Esophagus (tissue), 2 donors: ENCODE data around the gene SEC14L5. TPM values are rescaled to one million over a fixed set of nuclear protein-coding genes. Genes with fewer than 3 reads are reported as not detected.

Source experiments
- H3K27ac ChIP-seq, 2 donors: one replicate each; pipeline ENCODE4 v1.5.1; 2013; ENCODE audit warnings: low read depth in 2 of 2, mild to moderate bottlenecking in 2 of 2, inconsistent platforms in 1 of 2, low read length in 1 of 2, moderate library complexity in 1 of 2
- H3K27me3 ChIP-seq, 2 donors: one replicate each; pipeline ENCODE4 v1.6.1; 2013; ENCODE audit warnings: low read length in 2 of 2, control low read depth in 1 of 2, mild to moderate bottlenecking in 1 of 2; ENCODE audit not compliant: insufficient read depth in 2 of 2, control insufficient read depth in 1 of 2
- H3K36me3 ChIP-seq, 2 donors: one replicate each; pipeline ENCODE4 v1.6.1; 2013; ENCODE audit warnings: low read length in 1 of 2; ENCODE audit not compliant: control insufficient read depth in 2 of 2, insufficient read depth in 2 of 2
- H3K4me1 ChIP-seq, 2 donors: one replicate each; pipeline ENCODE4 v1.6.1; 2013; ENCODE audit warnings: low read length in 1 of 2; ENCODE audit not compliant: control insufficient read depth in 2 of 2, insufficient read depth in 2 of 2
- H3K4me3 ChIP-seq, 2 donors: one replicate each; pipeline ENCODE4 v1.5.1; 2013; ENCODE audit warnings: low read length in 2 of 2, mild to moderate bottlenecking in 2 of 2, low read depth in 1 of 2, moderate library complexity in 1 of 2
- H3K9me3 ChIP-seq, 2 donors: one replicate each; pipeline ENCODE4 v1.6.1; 2013; ENCODE audit warnings: mild to moderate bottlenecking in 2 of 2, low read depth in 1 of 2, low read length in 1 of 2, moderate library complexity in 1 of 2; ENCODE audit not compliant: control insufficient read depth in 2 of 2, insufficient read depth in 1 of 2
- WGBS, 2 donors: extraction: QIAGEN DNeasy Blood & Tissue Kit; methylation state at CpG; one replicate each; pipeline ENCODE4 v1.1.7; 2013; 5-methylcytosine and 5-hydroxymethylcytosine counted together
- polyA plus RNA-seq, 2 donors: library from polyadenylated mRNA; stranded (reverse); fragments of 200-250 nt; gene quantifications; one replicate each; pipeline ENCODE4 v1.2.3, GENCODE V29; 2013
- donor health status: healthy with polysubstance abuse.
- donor health status: Bipolar disorder and iron deficiency.

The SEC14L5 gene
- polyA plus RNA-seq, 2 donors: 0.19 to 0.49 TPM

DNA sequence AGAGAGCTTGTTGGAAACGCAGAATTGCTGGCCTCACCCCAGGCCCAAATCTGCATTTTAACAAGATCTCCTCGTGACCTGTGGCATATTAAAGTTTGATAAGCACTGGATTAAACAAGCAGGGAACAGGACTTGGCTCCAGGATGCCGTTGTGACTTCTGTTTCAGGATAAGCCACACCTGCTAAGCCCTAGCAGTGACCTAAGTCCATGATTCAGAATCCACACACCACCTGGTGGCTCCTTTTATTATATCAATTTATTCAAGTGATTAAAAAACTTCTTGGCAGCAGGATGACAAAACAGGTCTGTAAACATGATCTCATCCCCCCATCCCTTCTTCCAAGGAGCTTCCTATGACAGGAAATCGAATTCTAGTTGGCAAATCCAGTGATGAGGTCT is 66.5 kb downstream of the SEC14L5 start:
- Histone ChIP-seq H3K4me1 (peaks cover 0 to 2% of the 10 kb centered on the region in 2 donors), H3K4me3 (no peak overlapping the region), H3K27ac (no peak overlapping the region), H3K27me3 (no peaks in the 10 kb centered on the region), H3K36me3 (peaks cover 0 to 14% of the 10 kb centered on the region in 2 donors), H3K9me3 (no peaks in the 10 kb centered on the region)
- 31 to 49% methylated on average over 4 of the region's 4 CpGs for WGBS, 2 donors

DNA sequence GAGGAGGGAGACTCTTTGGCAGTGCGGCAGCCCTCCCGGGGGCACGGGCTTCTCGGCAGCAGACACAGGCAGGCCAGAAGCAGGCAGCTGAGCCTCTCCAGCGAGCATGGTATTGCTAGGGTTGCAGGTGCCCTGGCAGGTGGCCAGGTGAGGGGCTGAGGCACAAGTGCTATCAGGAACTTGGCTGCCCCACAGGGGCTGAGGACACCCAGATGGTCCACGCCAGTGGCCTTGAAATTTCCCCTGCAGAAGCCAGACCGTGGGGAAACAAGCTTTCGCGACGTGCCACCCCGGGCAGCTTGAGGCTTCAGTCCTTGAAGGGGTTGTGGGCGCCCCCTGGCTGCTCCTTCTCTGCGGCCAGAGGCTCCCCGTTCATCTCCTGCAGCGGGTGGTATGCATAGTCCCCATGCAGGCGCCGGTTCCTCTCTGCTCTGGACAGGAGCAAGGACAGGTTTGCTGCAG is 67.1 kb downstream of the SEC14L5 start:
- no peak overlapping the region for H3K4me3 ChIP-seq
- no peak overlapping the region for H3K27ac ChIP-seq
- H3K36me3 ChIP-seq: peaks cover 0 to 14% of the 10 kb centered on the region in 2 donors
- H3K9me3 ChIP-seq: no peaks in the 10 kb centered on the region
- no peaks in the 10 kb centered on the region for H3K27me3 ChIP-seq
- 48 to 57% methylated on average over 17 of the region's 17 CpGs for WGBS, 2 donors
- H3K4me1 ChIP-seq: peaks cover 0 to 2% of the 10 kb centered on the region in 2 donors

DNA sequence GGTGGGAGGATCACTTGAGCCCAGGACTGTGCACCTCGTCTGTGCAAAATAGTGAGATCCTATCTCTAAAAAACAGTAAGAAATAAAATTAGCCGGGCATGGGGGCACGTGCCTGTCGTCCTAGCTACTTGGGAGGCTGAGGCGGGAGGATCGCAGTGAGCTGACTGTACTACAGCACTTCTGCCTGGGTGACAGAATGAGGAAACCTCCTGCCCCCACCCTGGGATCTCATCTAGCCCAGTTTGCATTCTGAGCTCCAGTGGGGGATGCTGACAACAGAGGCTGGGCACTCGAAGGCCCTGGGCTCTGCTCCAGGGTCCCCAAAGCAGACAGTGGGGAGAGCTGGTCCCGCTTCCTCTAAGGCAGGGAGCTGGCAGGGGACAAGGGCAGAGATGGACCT is 68.5 kb downstream of the SEC14L5 start:
- WGBS, 2 donors: 91 to 92% methylated on average over 8 of the region's 8 CpGs
- Histone ChIP-seq H3K4me3 (no peak overlapping the region), H3K36me3 (peaks cover 0 to 19% of the 10 kb centered on the region in 2 donors), H3K9me3 (no peaks in the 10 kb centered on the region), H3K4me1 (peaks cover 0 to 2% of the 10 kb centered on the region in 2 donors), H3K27ac (no peak overlapping the region), H3K27me3 (no peaks in the 10 kb centered on the region)

DNA sequence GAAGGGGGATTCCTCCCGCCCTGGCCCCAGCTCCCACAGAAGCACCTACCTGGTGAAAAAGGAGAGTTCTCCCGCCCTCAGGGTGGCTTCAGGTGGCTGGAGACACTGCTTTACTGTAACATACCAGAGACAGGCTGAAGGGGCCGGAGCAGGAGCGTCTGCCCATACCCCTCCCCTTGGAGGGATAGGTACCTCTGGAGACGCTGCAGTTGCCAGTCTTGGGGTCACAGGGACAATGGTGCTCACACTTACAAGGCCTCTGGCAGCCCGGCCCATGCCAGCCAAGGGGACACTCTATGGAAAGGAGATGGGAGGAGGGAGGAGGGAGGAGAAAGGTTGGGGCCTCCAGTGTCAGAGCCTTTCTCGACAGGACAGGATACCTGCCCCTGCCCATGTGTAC is 69.0 kb downstream of the SEC14L5 start:
- no peak overlapping the region for H3K4me3 ChIP-seq
- H3K4me1 ChIP-seq: peaks cover 0 to 2% of the 10 kb centered on the region in 2 donors
- H3K36me3 ChIP-seq: peaks cover 0 to 21% of the 10 kb centered on the region in 2 donors
- WGBS, 2 donors: 88 to 93% methylated on average over 6 to 7 of the region's 7 CpGs
- no peaks in the 10 kb centered on the region for H3K27me3 ChIP-seq
- no peaks in the 10 kb centered on the region for H3K9me3 ChIP-seq
- H3K27ac ChIP-seq: no peak overlapping the region

DNA sequence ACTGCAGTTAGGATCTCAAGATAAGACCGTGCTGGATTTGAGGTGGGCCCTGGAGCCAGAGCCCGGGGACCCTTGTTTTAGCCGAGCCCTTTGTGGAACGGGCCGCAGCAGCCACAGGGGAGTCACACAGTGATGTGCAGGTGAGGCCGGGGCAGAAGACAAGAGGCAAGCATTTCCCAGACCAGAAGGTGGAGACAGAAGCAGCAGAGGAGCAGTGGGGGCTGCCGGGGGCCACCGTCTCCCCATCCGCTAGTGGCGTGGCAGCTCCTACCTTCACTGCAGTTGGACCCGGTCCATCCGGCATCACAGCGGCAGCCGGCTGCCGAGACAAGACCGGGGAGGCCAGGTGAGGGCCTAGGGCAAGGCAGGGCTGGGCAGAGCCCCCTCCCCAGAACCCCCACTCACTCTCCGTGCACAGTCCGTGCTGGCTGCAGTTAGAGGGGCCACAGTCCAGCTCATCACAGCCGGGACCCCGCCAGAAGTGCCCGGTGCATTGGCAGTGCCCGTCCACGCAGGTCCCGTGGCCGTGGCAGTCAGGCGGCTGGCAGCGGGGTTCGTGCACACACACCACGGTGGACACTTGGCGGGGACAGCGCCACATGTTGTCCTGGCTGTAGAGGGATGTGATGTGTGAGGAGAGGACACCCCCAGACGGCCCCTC is 69.6 kb downstream of the SEC14L5 start:
- H3K9me3 ChIP-seq: no peaks in the 10 kb centered on the region
- WGBS, 2 donors: 93% methylated on average over 32 of the region's 32 CpGs
- H3K27ac ChIP-seq: no peak overlapping the region
- H3K27me3 ChIP-seq: no peaks in the 10 kb centered on the region
- H3K4me3 ChIP-seq: no peak overlapping the region
- H3K36me3 ChIP-seq: peaks cover 0 to 21% of the 10 kb centered on the region in 2 donors
- peaks cover 0 to 2% of the 10 kb centered on the region in 2 donors for H3K4me1 ChIP-seq

DNA sequence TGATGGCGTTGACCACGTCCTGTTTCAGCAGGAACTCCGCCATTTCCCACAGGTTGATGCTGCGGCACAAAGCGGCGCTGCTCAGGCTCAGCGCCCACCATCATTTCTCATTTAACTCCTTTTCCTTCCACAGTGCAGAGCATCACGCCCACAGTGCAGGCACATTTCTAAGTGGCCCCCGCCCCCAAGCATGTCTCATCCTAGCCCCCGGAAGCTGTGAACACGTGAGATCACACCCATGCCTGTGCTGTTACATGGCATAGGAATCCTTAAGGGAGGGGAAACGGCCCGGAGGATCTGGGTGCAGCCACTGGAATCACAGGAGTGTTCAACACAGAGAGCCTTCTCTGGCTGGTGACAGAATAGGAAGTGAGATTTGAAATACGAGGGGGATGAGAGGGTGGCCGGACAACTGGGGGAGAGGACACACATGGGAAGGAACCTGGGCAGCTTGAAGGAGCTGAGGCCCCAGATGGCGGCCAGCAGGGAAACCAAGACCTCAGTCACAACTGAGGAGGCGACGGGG is 70.9 kb downstream of the SEC14L5 start:
- Histone ChIP-seq H3K9me3 (no peaks in the 10 kb centered on the region), H3K27ac (no peak overlapping the region), H3K27me3 (no peaks in the 10 kb centered on the region), H3K36me3 (peaks cover 0 to 21% of the 10 kb centered on the region in 2 donors), H3K4me1 (peaks cover 0 to 2% of the 10 kb centered on the region in 2 donors), H3K4me3 (no peak overlapping the region)
- 87 to 89% methylated on average over 18 of the region's 18 CpGs for WGBS, 2 donors

DNA sequence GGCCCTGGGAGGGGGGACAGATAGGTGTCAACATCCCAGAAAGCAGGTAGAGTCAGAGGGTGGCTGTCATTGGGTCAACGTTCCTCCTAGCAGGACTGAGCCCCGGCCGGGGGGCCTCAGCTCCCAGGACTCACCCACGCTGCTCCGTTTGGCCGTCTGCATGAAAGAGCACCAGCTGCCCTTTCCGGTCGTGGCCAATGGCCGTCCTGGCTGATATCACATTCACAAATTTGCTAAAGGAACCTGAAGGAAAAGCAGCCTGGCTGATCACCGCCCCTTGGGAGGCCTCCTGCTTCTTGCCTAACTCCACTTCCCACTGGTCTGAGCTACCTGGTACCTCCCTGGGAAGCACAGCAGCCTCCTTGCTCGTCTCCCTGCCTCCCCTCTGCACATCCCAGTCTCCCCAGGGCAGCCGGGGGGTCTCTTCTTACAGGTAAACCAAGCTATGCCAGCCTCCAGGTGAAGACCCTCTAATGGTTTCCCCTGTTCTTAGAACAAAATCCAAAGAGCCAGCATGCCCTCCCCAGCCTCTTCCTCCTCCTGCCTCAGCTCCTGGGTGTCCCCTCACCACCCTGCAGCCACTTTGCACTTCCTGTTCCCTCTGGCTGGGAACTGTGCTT is 72.2 kb downstream of the SEC14L5 start:
- no peaks in the 10 kb centered on the region for H3K9me3 ChIP-seq
- no peak overlapping the region for H3K4me3 ChIP-seq
- peaks cover 0 to 3% of the 10 kb centered on the region in 2 donors for H3K4me1 ChIP-seq
- H3K27ac ChIP-seq: no peak overlapping the region
- H3K27me3 ChIP-seq: no peaks in the 10 kb centered on the region
- WGBS, 2 donors: 90 to 94% methylated on average over 12 of the region's 12 CpGs
- H3K36me3 ChIP-seq: peaks cover 0 to 21% of the 10 kb centered on the region in 2 donors

DNA sequence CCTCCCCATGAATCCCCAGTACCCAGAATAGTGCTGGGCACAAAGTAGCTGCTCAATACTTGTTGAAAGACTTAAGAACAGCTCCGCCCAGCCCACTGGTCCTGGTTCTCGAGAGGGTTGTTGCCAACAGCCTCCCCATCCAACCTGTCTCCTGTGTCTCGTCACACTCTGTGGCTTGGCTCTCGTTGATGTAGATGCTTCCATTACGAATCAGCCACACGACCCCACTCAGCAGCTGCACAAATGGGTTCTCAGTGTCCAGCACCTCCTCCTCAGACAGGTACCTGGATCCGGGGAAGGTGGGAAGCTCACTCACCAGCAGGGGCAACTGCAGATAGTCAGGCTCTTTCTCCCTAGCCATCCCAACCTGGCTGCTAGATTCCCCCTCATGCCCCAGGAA is 73.5 kb downstream of the SEC14L5 start:
- Histone ChIP-seq H3K27ac (no peak overlapping the region), H3K9me3 (no peaks in the 10 kb centered on the region), H3K4me1 (peaks cover 0 to 3% of the 10 kb centered on the region in 2 donors), H3K27me3 (no peaks in the 10 kb centered on the region), H3K36me3 (peaks cover 0 to 21% of the 10 kb centered on the region in 2 donors), H3K4me3 (no peak overlapping the region)
- WGBS, 2 donors: 75 to 83% methylated on average over 7 of the region's 7 CpGs

DNA sequence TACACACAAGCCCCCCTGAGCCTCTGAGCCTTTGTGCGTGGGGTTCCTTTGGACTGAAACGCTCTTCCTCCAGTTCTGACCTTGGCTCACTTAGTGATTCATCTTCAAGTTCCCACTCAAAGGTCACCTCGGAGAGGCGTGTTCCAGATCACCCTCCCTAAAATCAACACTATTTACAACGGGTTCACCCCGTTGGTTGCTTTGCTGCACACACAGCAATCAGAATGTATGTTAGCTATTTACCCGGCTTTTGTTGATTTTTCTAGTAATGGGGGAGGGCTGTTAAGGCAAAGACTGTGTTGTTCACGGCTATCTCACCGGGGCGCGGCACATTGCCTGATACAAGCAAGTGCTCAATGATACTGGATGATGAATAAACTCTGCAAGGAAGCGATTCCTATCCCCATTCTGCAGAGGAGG is 74.6 kb downstream of the SEC14L5 start:
- 29 to 33% methylated on average over 12 of the region's 12 CpGs for WGBS, 2 donors
- H3K27me3 ChIP-seq: no peaks in the 10 kb centered on the region
- peaks cover 0 to 14% of the 10 kb centered on the region in 2 donors for H3K36me3 ChIP-seq
- H3K9me3 ChIP-seq: no peaks in the 10 kb centered on the region
- H3K27ac ChIP-seq: peak overlapping the region in 1 of 2 donors; percentile 51
- peaks cover 0 to 3% of the 10 kb centered on the region in 2 donors for H3K4me1 ChIP-seq
- peak overlapping the region; percentile 70 to 93 for H3K4me3 ChIP-seq
